Thyroid gland (tissue), 4 donors: ENCODE measurements around the gene GSTT4. TPM values are rescaled to one million over a fixed set of nuclear protein-coding genes. Genes with fewer than 3 reads are reported as not detected.
"Not testable (repeated sequence)": the region's sequence is repeated elsewhere in the genome, so short reads cannot be mapped to it uniquely, and the experiment has no call there.

Source experiments
- DNase-seq, 2 donors: peaks; one replicate each; pipeline ENCODE4 v3.0.0-alpha.2; 2019
- H3K27ac ChIP-seq, 3 donors: fragments of 200-600 bp; sonication (generic); 1 replicate in 2 of 3; 2 replicates in 1 of 3; pipeline ENCODE4 v1.5.1; 2016 to 2019; ENCODE audit warnings: mild to moderate bottlenecking in 1 of 3, moderate library complexity in 1 of 3
- H3K27me3 ChIP-seq: fragments of 200-600 bp; sonication (generic); one replicate; pipeline ENCODE4 v1.5.1; 2019
- H3K36me3 ChIP-seq, 2 donors: fragments of 200-600 bp; sonication (generic); one replicate each; pipeline ENCODE4 v1.5.1; 2016 to 2019
- H3K4me1 ChIP-seq, 2 donors: fragments of 200-600 bp; sonication (generic); one replicate each; pipeline ENCODE4 v1.5.1; 2017 to 2019
- H3K4me3 ChIP-seq, 3 donors: fragments of 200-600 bp; sonication (generic); replicated peaks in 1 of 3; 1 replicate in 2 of 3; 2 replicates in 1 of 3; pipeline ENCODE4 v1.5.1; 2016; ENCODE audit warnings: mild to moderate bottlenecking in 1 of 3
- H3K9me3 ChIP-seq: fragments of 200-600 bp; sonication (generic); one replicate; pipeline ENCODE4 v1.5.1; 2017
- CTCF ChIP-seq, 6 experiments: fragments of 200-600 bp in 3 of 6; fragments of 450-650 bp in 3 of 6; sonication (generic) in 3 of 6; IDR thresholded peaks; one replicate each; pipeline ENCODE4 v1.5.1; 2016 to 2019; ENCODE audit warnings: antibody characterized with exemption in 6 of 6, mild to moderate bottlenecking in 2 of 6, inconsistent platforms in 1 of 6, moderate library complexity in 1 of 6
- POLR2A ChIP-seq, 2 donors: fragments of 450-650 bp; IDR thresholded peaks; one replicate each; pipeline ENCODE4 v1.6.1; 2017; ENCODE audit warnings: antibody characterized with exemption in 2 of 2, mild to moderate bottlenecking in 2 of 2, moderate library complexity in 1 of 2
- WGBS, 2 donors: methylation state at CpG; one replicate each; pipeline ENCODE4 v1.1.5; 2017; 5-methylcytosine and 5-hydroxymethylcytosine counted together
- intact Hi-C: fragments of 100-400 bp; cut with DNase I; formaldehyde crosslinking; loops from one replicate; pipeline ENCODE4 v1.15.1; 2023
- total RNA-seq, 4 donors: library from RNA; depleted of rRNA; stranded (reverse); fragments of >200 nt; gene quantifications; one replicate each; pipeline ENCODE4 v1.2.3, GENCODE V29; 2016

Gene GSTT4
- total RNA-seq, 4 donors from 2014 or later: not detected

- WGBS, 2 donors: 95 to 100% methylated on average over 2 of the region's 2 CpGs
These were observed 44.7 kb upstream of the GSTT4 start for GRCh38 chr22:24049978-24050377.

GRCh38 chr22:24049211-24049610 lies 44.0 kb upstream of the GSTT4 start:
- Histone ChIP-seq H3K4me3 (no peak overlapping the region), H3K36me3 (peaks cover 7 to 37% of the 10 kb centered on the region in 2 donors), H3K27me3 (no peaks in the 10 kb centered on the region), H3K4me1 (peaks cover 2 to 8% of the 10 kb centered on the region in 2 donors), H3K27ac (no peak overlapping the region), H3K9me3 (no peaks in the 10 kb centered on the region)
- no peak for TF ChIP-seq POLR2A (IDR thresholded peaks at IDR 0.05)
- TF ChIP-seq CTCF (IDR thresholded peaks at IDR 0.05): no peak
- intact Hi-C loops: no loop called here
- WGBS, 2 donors: 96 to 98% methylated on average over 5 of the region's 5 CpGs
- no peak for DNase-seq

More at GRCh38 chr22:24049978-24050377, 44.7 kb upstream of the GSTT4 start:
- no peaks in the 10 kb centered on the region for H3K27me3 ChIP-seq
- H3K36me3 ChIP-seq: peaks cover 7 to 40% of the 10 kb centered on the region in 2 donors
- intact Hi-C loops: no loop called here
- no peak for TF ChIP-seq POLR2A (IDR thresholded peaks at IDR 0.05)
- no peak for TF ChIP-seq CTCF (IDR thresholded peaks at IDR 0.05)
- no peak overlapping the region for H3K4me3 ChIP-seq
- H3K27ac ChIP-seq: no peak overlapping the region
- H3K4me1 ChIP-seq: peaks cover 3 to 8% of the 10 kb centered on the region in 2 donors
- no peak for DNase-seq
- no peaks in the 10 kb centered on the region for H3K9me3 ChIP-seq

GRCh38 chr22:24046024-24046423 lies 40.8 kb upstream of the GSTT4 start:
- H3K27ac ChIP-seq: no peak overlapping the region
- 92 to 93% methylated on average over 5 of the region's 5 CpGs for WGBS, 2 donors
- no peaks in the 10 kb centered on the region for H3K27me3 ChIP-seq
- H3K4me3 ChIP-seq: no peak overlapping the region
- intact Hi-C loops: no loop called here
- no peak for DNase-seq
- H3K4me1 ChIP-seq: peaks cover 19 to 26% of the 10 kb centered on the region in 2 donors
- no peaks in the 10 kb centered on the region for H3K9me3 ChIP-seq
- no peak for TF ChIP-seq CTCF (IDR thresholded peaks at IDR 0.05)
- TF ChIP-seq POLR2A (IDR thresholded peaks at IDR 0.05): no peak
- H3K36me3 ChIP-seq: peaks cover 7 to 32% of the 10 kb centered on the region in 2 donors

DNA sequence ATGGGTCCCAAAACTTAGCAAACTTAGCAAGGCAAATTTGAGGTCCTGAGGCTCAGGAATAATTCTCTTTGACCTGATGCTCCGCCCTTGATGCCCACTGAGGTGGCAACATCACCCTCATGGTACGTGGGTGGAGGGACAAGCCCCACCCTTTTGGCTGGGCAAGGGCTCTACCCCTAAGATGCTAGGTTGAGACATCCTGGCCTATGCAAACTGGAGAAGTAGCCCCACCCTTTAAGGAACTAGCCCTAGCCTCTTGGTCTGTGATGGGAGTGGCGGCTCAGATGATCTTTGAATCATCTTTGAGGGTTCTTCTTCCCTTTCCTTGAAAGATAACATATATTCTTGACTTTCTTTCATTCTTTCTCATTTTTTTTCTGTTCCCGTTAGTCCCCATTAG lies 38.7 kb upstream of the GSTT4 start:
- Histone ChIP-seq H3K36me3 (peaks cover 7 to 13% of the 10 kb centered on the region in 2 donors), H3K4me3 (no peak overlapping the region), H3K4me1 (peaks cover 32 to 42% of the 10 kb centered on the region in 2 donors), H3K27me3 (no peaks in the 10 kb centered on the region), H3K27ac (peak overlapping the region; percentile 46 to 65 (median 50)), H3K9me3 (no peaks in the 10 kb centered on the region)
- intact Hi-C loops: no loop called here
- 91 to 94% methylated on average over 4 of the region's 4 CpGs for WGBS, 2 donors
- no peak for DNase-seq
- TF ChIP-seq CTCF (IDR thresholded peaks at IDR 0.05) (no peak), POLR2A (IDR thresholded peaks at IDR 0.05) (no peak)

- WGBS, 2 donors: 71 to 82% methylated on average over 5 of the region's 5 CpGs
- Histone ChIP-seq H3K36me3 (peaks cover 10 to 12% of the 10 kb centered on the region in 2 donors), H3K4me1 (peaks cover 37 to 47% of the 10 kb centered on the region in 2 donors), H3K27ac (peak overlapping the region; percentile 46 to 65 (median 50))
- H3K27me3 ChIP-seq, H3K9me3 ChIP-seq, DNase-seq, H3K4me3 ChIP-seq, intact Hi-C loops: not testable (repeated sequence)
These were observed 38.2 kb upstream of the GSTT4 start for GRCh38 chr22:24043465-24043864.
